ENCODE data around the gene THAP12.

- TF ChIP-seq CTCF (conservative IDR thresholded peaks at IDR 0.05): no peak
- TF ChIP-seq ZFX (IDR thresholded peaks at IDR 0.05): no peak
Observed at GRCh38 chr11:76330651-76331050, 50.3 kb downstream of the THAP12 start.

All from C4-2B (cell line).